Uterus (tissue), 4 donors: ENCODE data around the gene UBE2D2. TPM values are rescaled to one million over a fixed set of nuclear protein-coding genes. Genes with fewer than 3 reads are reported as not detected.

Experiments
- DNase-seq, 2 donors: peaks; one replicate each; pipeline ENCODE4 v3.0.0-alpha.2; 2019 to 2020
- H3K27ac ChIP-seq, 2 donors: fragments of 200-600 bp; sonication (generic); 1 replicate in 1 of 2; 2 replicates in 1 of 2; pipeline ENCODE4 v1.5.1; 2016 to 2018
- H3K27me3 ChIP-seq, 2 donors: fragments of 200-600 bp; sonication (generic); one replicate each; pipeline ENCODE4 v1.5.1; 2018 to 2019; ENCODE audit warnings: control low read depth in 1 of 2
- H3K36me3 ChIP-seq, 2 donors: fragments of 200-600 bp; sonication (generic); one replicate each; pipeline ENCODE4 v1.5.1; 2019; ENCODE audit warnings: control low read depth in 1 of 2
- H3K4me1 ChIP-seq, 2 donors: fragments of 200-600 bp; sonication (generic); one replicate each; pipeline ENCODE4 v1.5.1; 2018 to 2019; ENCODE audit warnings: control low read depth in 1 of 2
- H3K4me3 ChIP-seq, 2 donors: fragments of 200-600 bp; sonication (generic); 1 replicate in 1 of 2; 2 replicates in 1 of 2; pipeline ENCODE4 v1.5.1; 2018 to 2019; ENCODE audit warnings: mild to moderate bottlenecking in 1 of 2
- H3K9me3 ChIP-seq, 2 donors: fragments of 200-600 bp; sonication (generic); one replicate each; pipeline ENCODE4 v1.5.1; 2019; ENCODE audit warnings: control low read depth in 1 of 2
- CTCF ChIP-seq, 4 experiments: fragments of 200-600 bp in 2 of 4; fragments of 450-650 bp in 2 of 4; sonication (generic) in 2 of 4; IDR thresholded peaks; one replicate each; pipeline ENCODE4 v1.5.1; 2016 to 2019; ENCODE audit warnings: antibody characterized with exemption in 4 of 4, mild to moderate bottlenecking in 2 of 4, moderate library complexity in 1 of 4
- POLR2A ChIP-seq, 2 donors: fragments of 450-650 bp; IDR thresholded peaks; one replicate each; pipeline ENCODE4 v1.6.1; 2016; ENCODE audit warnings: antibody characterized with exemption in 2 of 2, mild to moderate bottlenecking in 1 of 2, moderate library complexity in 1 of 2
- intact Hi-C: fragments of 100-400 bp; cut with DNase I; formaldehyde crosslinking; loops from one replicate; pipeline ENCODE4 v1.15.1; 2023; ENCODE audit warnings: low total_unique reads
- total RNA-seq, 4 donors: library from RNA; depleted of rRNA in 3 of 4; stranded (reverse); fragments of >200 nt in 3 of 4; gene quantifications; one replicate each; pipeline versions ENCODE4 v1.1.0 to v1.2.4, GENCODE V29; 2014 to 2023
- donor health status: DM: yes; HTN: yes; CAD: no.

UBE2D2 gene
- total RNA-seq, 4 donors from 2014 or later, result 34.1 to 153 (median 76.3) TPM

DNA sequence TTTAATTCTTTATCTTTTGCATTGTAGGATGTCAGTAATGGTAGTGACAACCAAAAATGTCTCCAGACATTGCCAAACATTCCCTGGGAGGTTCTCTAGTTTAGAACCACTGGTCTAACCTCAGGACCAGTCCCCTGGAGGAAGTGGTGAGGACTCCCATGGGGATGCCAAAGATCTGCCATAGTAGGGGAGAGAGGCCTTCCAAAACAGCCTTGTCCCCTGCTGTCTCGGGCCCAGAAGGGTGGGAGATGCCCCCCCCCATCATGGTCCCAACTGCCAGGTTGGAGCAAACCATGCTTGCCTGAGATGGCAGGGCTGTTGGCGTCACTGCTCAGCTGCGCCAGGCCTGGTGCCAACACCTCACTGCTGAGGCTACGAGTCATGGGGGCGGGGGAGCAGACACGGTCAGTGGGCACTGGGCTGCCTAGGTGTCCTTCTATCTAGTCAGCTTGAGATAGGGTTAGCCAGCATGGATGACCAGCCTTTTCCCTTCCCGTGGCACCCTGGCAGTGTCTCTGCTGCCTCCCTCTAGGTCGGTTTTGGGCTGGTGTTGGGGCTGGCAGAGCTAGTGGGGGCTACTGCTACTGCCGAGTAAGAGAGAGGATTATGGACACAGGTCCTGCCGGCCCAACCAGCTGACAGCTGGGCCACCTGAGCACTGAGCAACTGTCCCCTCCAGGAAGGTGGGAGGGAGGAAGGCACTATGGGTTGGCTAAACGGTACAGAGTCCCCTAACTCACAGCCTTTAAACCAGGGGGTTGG is 78.7 kb downstream of the UBE2D2 start:
- no peak for TF ChIP-seq POLR2A (IDR thresholded peaks at IDR 0.05)
- TF ChIP-seq CTCF (IDR thresholded peaks at IDR 0.05), result no peak
- no peak overlapping the region for H3K27ac ChIP-seq
- no peaks in the 10 kb centered on the region for H3K9me3 ChIP-seq
- H3K4me1 ChIP-seq, result peaks cover 0 to 12% of the 10 kb centered on the region in 2 donors
- DNase-seq, result peak in 1 of 2 donors; percentile 23
- H3K36me3 ChIP-seq, result no peaks in the 10 kb centered on the region
- H3K4me3 ChIP-seq, result no peak overlapping the region
- intact Hi-C loops, result no loop called here
- H3K27me3 ChIP-seq, result no peaks in the 10 kb centered on the region

DNA sequence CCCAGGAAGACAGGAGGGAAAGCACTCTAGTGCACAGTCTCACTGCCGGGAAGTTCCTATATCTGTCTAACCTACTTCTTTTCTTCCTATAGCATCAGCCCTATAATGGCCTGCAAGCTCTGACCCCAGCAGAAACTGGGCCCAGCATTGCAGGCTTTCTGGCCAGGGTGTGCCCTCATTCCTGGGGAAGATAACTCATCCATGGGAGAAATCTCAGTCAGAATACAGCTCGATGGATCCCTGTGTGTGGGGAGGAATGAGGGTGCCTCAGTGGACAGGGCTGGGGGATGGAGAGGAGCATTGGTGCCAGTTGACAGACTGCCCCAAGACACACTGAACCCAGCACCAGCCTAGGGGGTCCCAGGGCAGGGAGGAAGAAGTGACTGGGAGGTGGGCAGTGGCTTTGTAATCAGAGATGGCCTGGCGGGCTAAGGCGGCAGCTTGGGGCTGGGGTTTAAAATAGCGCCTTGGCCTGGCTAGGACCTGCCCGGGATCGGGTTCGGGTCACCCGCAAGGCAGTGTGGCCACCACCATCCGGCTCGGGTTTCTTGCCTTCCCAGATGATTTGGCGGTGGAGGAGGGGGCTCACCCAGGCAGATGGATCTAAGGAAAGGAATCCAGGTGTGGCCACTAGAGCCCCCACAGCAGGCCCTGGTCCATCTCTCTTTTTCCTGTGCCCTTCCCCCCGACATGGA is 79.4 kb downstream of the UBE2D2 start:
- no peak for DNase-seq
- H3K4me1 ChIP-seq, result peaks cover 0 to 12% of the 10 kb centered on the region in 2 donors
- H3K9me3 ChIP-seq, result no peaks in the 10 kb centered on the region
- TF ChIP-seq POLR2A (IDR thresholded peaks at IDR 0.05) (no peak), CTCF (IDR thresholded peaks at IDR 0.05) (no peak)
- no peak overlapping the region for H3K4me3 ChIP-seq
- intact Hi-C loops, result no loop called here
- no peaks in the 10 kb centered on the region for H3K36me3 ChIP-seq
- H3K27ac ChIP-seq, result no peak overlapping the region
- H3K27me3 ChIP-seq, result no peaks in the 10 kb centered on the region

DNA sequence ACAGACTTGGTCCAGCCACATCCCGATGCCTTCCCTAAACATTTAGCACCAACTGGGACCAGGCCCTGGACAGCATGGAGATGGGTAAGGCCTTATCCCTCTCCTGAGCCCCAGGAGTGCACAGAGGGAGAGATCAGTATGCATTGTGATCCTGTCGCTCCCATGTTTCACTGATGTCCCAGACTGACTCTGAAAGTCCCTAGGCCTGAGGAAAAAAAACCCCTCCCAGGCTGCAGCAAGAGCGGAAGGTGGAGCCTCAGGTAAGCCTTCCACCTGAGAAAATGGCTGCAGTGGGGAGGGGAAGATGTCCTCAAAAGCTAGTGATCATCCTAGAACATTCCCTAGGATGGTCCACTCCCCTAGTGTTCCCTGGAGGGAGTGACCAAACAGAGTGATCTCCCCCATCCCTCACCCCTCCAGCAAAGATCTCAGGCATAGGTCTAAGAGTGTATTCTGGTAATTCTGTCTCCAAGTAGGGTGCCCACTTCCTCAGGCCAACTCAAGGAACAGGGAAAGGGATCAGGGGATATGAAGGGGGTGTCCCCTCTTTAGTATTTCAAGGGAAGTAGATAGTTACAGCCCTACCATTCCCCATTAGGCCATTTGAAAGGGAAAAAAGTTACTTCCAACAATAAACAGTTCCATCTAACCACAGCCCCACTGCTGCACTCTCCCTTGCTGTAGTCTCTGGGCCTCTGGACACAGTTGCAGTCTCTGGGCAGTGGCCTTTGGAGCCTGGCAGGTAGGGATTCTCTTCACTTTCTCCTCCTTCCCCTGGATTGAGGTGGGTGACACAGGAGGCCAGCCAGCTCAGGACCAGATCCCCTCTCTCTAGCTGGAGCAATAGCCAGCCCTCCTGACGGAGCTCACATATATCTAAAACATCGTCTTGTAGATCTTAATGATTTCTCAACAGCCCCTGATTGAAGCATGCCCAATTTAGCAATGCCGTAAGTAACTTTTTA is 80.3 kb downstream of the UBE2D2 start:
- no peak for DNase-seq
- no peak overlapping the region for H3K4me3 ChIP-seq
- no peak overlapping the region for H3K27ac ChIP-seq
- no peaks in the 10 kb centered on the region for H3K9me3 ChIP-seq
- H3K27me3 ChIP-seq, result no peaks in the 10 kb centered on the region
- H3K4me1 ChIP-seq, result peaks cover 0 to 6% of the 10 kb centered on the region in 2 donors
- no peaks in the 10 kb centered on the region for H3K36me3 ChIP-seq
- TF ChIP-seq CTCF (IDR thresholded peaks at IDR 0.05), result no peak
- no peak for TF ChIP-seq POLR2A (IDR thresholded peaks at IDR 0.05)
- intact Hi-C loops, result no loop called here

DNA sequence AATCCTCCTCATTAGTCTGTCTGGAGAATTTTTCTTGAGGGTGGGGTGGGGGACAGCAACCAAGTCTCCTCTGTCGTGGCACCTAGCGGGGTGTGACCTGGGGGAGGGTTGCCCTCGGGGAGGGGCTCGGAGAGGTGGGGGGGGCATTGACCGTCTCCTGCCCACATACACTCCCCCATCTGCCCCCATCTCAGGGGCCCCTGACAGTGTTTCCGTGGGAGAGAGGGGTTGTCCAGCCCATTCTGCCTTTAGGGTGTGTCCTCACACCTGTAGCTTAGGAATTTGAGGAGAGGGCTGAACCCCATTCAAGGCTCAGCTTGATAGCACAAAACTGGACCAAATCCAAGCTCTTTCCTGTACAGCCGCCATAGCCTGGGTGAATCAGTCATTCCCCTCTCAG is 81.1 kb downstream of the UBE2D2 start:
- DNase-seq, result no peak
- intact Hi-C loops, result no loop called here
- H3K27ac ChIP-seq, result peak overlapping the region in 1 of 2 donors; percentile 12

More for the DNA sequence above, 81.1 kb downstream of the UBE2D2 start:
- Histone ChIP-seq H3K4me3 (no peak overlapping the region), H3K4me1 (no peaks in the 10 kb centered on the region), H3K9me3 (no peaks in the 10 kb centered on the region), H3K27me3 (no peaks in the 10 kb centered on the region), H3K36me3 (no peaks in the 10 kb centered on the region)
- no peak for TF ChIP-seq POLR2A (IDR thresholded peaks at IDR 0.05)
- no peak for TF ChIP-seq CTCF (IDR thresholded peaks at IDR 0.05)
